ENCODE results near the gene VWA8. TPM values are rescaled to one million over a fixed set of nuclear protein-coding genes. Genes with fewer than 3 reads are reported as not detected.
A peak's percentile ranks its signal among the peaks of the same experiment; 100 is the strongest.

VWA8 gene
- total and polyA plus RNA-seq, 10 donors: 2.7 to 33.6 (median 18.3) TPM

DNA sequence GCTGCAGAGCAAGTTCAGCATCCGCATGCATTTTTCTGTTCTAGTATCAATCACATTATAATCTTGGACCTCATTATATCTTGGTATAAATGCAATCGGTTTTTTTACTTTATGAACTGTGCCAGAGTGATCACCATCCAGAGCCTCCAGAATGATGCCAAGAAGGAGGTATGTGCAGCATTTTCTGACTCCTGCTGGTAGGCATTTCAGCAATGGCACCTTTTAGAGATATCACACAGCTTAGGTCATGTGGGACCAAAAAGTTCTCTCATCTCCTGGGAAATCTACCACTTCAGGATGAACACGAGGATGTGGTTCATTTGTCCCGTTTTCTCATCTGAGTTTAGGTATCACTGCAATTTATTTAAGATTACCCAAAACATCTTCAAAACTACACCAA is 220.4 kb downstream of the VWA8 start:
- no peak for DNase-seq
- TF ChIP-seq, protein P1, sequence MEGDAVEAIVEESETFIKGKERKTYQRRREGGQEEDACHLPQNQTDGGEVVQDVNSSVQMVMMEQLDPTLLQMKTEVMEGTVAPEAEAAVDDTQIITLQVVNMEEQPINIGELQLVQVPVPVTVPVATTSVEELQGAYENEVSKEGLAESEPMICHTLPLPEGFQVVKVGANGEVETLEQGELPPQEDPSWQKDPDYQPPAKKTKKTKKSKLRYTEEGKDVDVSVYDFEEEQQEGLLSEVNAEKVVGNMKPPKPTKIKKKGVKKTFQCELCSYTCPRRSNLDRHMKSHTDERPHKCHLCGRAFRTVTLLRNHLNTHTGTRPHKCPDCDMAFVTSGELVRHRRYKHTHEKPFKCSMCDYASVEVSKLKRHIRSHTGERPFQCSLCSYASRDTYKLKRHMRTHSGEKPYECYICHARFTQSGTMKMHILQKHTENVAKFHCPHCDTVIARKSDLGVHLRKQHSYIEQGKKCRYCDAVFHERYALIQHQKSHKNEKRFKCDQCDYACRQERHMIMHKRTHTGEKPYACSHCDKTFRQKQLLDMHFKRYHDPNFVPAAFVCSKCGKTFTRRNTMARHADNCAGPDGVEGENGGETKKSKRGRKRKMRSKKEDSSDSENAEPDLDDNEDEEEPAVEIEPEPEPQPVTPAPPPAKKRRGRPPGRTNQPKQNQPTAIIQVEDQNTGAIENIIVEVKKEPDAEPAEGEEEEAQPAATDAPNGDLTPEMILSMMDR (IDR thresholded peaks at IDR 0.05 in 8 of 11, conservative IDR thresholded peaks at IDR 0.05 in 3 of 11): no peak
- TF ChIP-seq POLR2AphosphoS5 (IDR thresholded peaks at IDR 0.05) (no peak), POLR2A (IDR thresholded peaks at IDR 0.05) (no peak)
- WGBS, 5 donors: 92 to 97% (median 95%) methylated on average over 4 of the region's 4 CpGs
- H3K4me3 ChIP-seq: no peak overlapping the region
- H3K27me3 ChIP-seq (replicated peaks in 1 of 7): no peaks in the 10 kb centered on the region
- no peaks in the 10 kb centered on the region for H3K9me3 ChIP-seq
- peaks cover 0 to 7% (median 0%) of the 10 kb centered on the region in 6 donors for H3K36me3 ChIP-seq
- intact Hi-C loops (cut with DNase I; ENCODE audit: low total_unique reads): no loop called here
- H3K27ac ChIP-seq: no peak overlapping the region
- no peaks in the 10 kb centered on the region for H3K4me1 ChIP-seq

DNA sequence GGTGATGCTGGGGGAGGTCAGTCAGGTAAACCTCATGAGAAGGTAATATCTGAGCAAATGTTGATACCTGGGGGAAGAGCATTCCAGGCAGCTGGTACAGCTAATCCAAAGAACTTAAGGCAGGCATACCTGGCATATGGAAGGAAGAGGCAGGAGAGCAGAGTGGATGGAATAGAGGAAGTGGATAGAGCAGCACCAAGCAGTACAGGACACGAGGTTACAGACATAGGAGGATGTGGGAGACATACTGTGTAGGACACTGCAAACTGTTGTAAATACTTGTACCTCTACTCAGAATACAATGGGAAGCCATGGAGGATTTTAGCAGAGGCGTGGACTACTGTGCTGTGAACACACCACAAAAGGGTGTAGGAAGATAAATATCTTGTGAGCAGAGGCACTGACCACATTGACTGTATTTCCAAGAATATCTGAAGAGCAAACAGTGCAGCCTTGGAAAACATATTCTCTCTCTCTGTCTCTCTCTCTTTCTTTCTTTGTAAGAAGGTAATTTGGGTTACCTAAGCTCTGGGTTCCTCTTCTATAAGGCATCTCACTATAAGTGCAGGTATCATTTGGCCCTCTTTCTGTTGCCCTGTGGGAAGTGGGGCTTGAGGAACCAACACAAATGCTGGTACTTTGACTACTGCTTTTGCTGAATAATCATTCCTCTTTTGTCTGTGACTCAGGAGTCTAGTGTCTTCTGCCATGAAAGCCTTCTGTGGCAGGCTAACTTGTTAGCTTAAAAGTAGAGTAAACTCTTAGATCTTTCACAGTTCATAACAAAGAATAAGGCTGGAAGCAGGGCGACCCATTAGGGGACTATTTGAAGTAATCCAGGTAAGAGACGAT is 238.0 kb downstream of the VWA8 start:
- H3K4me3 ChIP-seq: no peak overlapping the region
- H3K36me3 ChIP-seq: peaks cover 0 to 82% (median 22%) of the 10 kb centered on the region in 6 donors
- H3K4me1 ChIP-seq: no peaks in the 10 kb centered on the region
- H3K27me3 ChIP-seq (replicated peaks in 1 of 7): no peaks in the 10 kb centered on the region
- no peak for DNase-seq
- no peak for TF ChIP-seq POLR2AphosphoS5 (IDR thresholded peaks at IDR 0.05)
- no peak for TF ChIP-seq POLR2A (IDR thresholded peaks at IDR 0.05)
- TF ChIP-seq, protein P1 (IDR thresholded peaks at IDR 0.05 in 8 of 11, conservative IDR thresholded peaks at IDR 0.05 in 3 of 11): no peak
- H3K27ac ChIP-seq: peak overlapping the region in 3 of 8 donors; percentile 14 to 73 (median 36)
- 78 to 97% (median 86%) methylated on average over 4 of the region's 4 CpGs for WGBS, 5 donors
- H3K9me3 ChIP-seq: no peaks in the 10 kb centered on the region
- intact Hi-C loops (cut with DNase I; ENCODE audit: low total_unique reads): no loop called here

DNA sequence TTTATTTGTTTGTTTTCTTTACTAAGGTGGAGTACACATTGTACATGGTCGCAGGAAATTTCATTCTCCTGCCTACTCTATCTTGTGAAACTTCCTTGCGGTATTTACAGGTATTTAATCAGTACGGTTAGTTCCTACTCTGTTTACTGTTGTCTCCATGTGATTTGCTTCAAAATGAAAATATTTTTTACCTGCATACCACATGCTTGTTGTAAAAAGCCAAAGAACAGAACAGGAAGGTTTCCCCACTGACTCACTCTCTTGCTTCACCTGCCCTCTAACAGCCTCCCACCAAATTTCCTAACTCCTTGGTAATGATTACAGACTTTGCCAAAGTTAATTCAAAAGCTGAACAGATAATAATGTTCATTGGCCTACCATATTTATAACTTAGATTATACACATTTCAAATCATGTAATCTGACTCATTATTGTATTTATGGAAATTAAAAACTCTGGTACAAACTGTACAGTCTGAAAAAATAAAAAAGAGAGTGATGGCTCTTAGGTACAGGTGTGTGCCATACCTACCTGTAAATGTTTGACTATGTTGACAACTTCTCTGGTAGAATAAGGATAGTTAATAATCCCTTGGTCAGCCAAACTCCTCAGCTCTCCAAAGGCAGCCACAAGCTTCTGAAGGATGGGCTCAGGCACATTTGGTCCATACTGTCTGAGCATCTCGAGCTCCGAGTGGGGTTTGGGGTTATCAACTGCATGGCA is 239.9 kb downstream of the VWA8 start:
- H3K9me3 ChIP-seq: no peaks in the 10 kb centered on the region
- H3K4me3 ChIP-seq: no peak overlapping the region
- H3K36me3 ChIP-seq: peaks cover 0 to 66% (median 22%) of the 10 kb centered on the region in 6 donors
- no peaks in the 10 kb centered on the region for H3K4me1 ChIP-seq
- WGBS, 5 donors: 77 to 94% (median 86%) methylated on average over 5 of the region's 5 CpGs
- intact Hi-C loops (cut with DNase I; ENCODE audit: low total_unique reads): no loop called here
- H3K27me3 ChIP-seq (replicated peaks in 1 of 7): no peaks in the 10 kb centered on the region
- TF ChIP-seq, protein P1 (IDR thresholded peaks at IDR 0.05 in 8 of 11, conservative IDR thresholded peaks at IDR 0.05 in 3 of 11): no peak
- TF ChIP-seq POLR2A (IDR thresholded peaks at IDR 0.05) (no peak), POLR2AphosphoS5 (IDR thresholded peaks at IDR 0.05) (no peak)
- peak overlapping the region in 2 of 8 donors; percentile 25 to 72 for H3K27ac ChIP-seq
- DNase-seq: no peak

DNA sequence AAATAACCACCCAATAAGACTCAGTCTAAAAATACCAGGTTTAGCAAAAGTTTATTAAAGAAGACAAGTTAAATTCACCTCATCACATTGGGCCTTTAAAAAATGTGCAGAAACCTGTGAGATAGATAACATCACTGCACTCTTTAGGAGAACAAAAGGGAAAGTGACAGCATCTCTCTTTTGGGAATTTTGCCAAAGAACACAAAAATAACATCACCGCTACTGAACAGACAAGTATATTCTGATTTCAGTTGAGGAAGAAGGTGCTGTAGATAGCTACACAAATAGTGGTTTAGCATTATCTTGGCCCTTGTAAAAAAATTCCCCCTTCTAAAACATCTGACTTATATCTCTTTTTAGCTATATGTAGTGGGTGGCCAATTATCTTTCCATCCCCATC is 244.7 kb downstream of the VWA8 start:
- Histone ChIP-seq H3K27ac (no peak overlapping the region), H3K36me3 (peaks cover 0 to 25% (median 17%) of the 10 kb centered on the region in 6 donors), H3K9me3 (no peaks in the 10 kb centered on the region), H3K4me1 (peaks cover 0 to under 1% (median 0%) of the 10 kb centered on the region in 6 donors), H3K4me3 (no peak overlapping the region), H3K27me3 (replicated peaks in 1 of 7) (no peaks in the 10 kb centered on the region)
- WGBS, 5 donors: 89 to 95% (median 95%) methylated on average over 1 of the region's 1 CpG
- intact Hi-C loops (cut with DNase I; ENCODE audit: low total_unique reads): no loop called here
- DNase-seq: no peak
- TF ChIP-seq, protein P1 (IDR thresholded peaks at IDR 0.05 in 8 of 11, conservative IDR thresholded peaks at IDR 0.05 in 3 of 11): no peak
- TF ChIP-seq POLR2A (IDR thresholded peaks at IDR 0.05) (no peak), POLR2AphosphoS5 (IDR thresholded peaks at IDR 0.05) (no peak)
